ENCODE data around the gene SPIN4. TPM values are rescaled to one million over a fixed set of nuclear protein-coding genes. Genes with fewer than 3 reads are reported as not detected.
"Not testable (repeated sequence)": the region's sequence is repeated elsewhere in the genome, so short reads cannot be mapped to it uniquely, and the experiment has no call there.

Gene SPIN4
- total and polyA plus RNA-seq, 9 of the 15 experiments (the other 6 are each of a cell fraction or from before 2014, with no cell fraction given) = 7.6 to 25.7 (median 14.6) TPM

DNA sequence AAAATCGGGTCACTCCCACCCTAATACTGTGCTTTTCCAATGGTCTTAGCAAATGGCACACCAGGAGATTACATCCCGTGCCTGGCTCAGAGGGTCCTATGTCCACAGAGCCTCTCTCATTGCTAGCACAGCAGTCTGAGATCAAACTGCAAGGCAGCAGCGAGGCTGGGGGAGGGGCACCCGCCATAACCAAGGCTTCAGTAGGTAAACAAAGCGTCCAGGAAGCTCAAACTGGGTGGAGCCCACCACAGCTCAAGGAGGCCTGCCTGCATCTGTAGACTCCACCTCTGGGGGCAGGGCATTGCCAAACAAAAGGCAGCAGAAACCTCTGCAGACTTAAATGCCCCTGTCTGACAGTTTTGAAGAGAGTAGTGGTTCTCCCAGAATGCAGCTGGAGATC, 16.6 kb upstream of the SPIN4 start:
- FAIRE-seq; H3K9ac ChIP-seq (ENCODE audit: insufficient read depth in 1 of 2, low read depth in 2 of 2, low read length in 2 of 2); H3K9me3 ChIP-seq (replicated peaks; ENCODE audit: control insufficient read depth, insufficient read depth, low read depth, low read length); POLR2A ChIA-PET; DNase-seq (ENCODE audit: extremely low read depth in 1 of 4, low spot score in 3 of 4); H3K27ac ChIP-seq (ENCODE audit: extremely low read depth, low read depth, low read length); H3K36me3 ChIP-seq (ENCODE audit: control insufficient read depth, insufficient read depth, low read length); H4K20me1 ChIP-seq (replicated peaks; ENCODE audit: control insufficient read depth, insufficient read depth, low read length); H2AFZ ChIP-seq (ENCODE audit: low read depth, low read length); intact Hi-C loops (cut with micrococcal nuclease); H3K4me3 ChIP-seq; H3K4me2 ChIP-seq (ENCODE audit: insufficient read depth, low read length); H3K79me2 ChIP-seq (ENCODE audit: control insufficient read depth, insufficient read depth, low read length); H3K4me1 ChIP-seq (replicated peaks in 1 of 2; ENCODE audit: control insufficient read depth in 2 of 2, insufficient read depth in 2 of 2, low read length in 2 of 2); ATAC-seq; H3K9me1 ChIP-seq (ENCODE audit: control insufficient read depth, insufficient read depth, low read length); CTCF ChIA-PET (ENCODE audit: low intra/inter-chr PET ratio); in situ Hi-C loops (cut with MboI); BruUV-seq (replicated peaks); H3K27me3 ChIP-seq (ENCODE audit: control insufficient read depth in 2 of 2, insufficient read depth in 2 of 2, low read length in 2 of 2): not testable (repeated sequence)
- WGBS (ENCODE audit: insufficient coverage, low coverage, missing lambda C conversion rate) = 20% methylated on average over 2 of the region's 5 CpGs

DNA sequence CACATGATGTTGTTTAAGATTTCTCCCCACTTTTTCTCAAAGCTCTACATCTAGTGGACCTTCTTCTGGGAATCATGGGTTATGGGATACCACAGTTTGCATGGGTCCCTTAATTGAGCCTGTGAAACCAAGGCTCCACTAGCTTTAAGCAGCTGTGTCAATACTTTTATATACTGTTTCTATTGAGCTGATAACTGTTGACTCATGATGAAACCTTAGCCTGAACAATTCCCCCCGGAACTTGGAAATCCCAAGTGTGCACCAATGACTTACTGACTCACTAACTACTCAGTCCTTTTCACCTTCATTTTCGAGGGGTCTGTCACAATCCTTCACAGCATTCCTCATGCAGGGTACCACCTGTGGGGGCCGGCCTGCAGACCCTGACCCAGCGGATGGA, 12.7 kb upstream of the SPIN4 start:
- H4K20me1 ChIP-seq (replicated peaks; ENCODE audit: control insufficient read depth, insufficient read depth, low read length) = no peaks in the 10 kb centered on the region
- CTCF ChIA-PET (ENCODE audit: low intra/inter-chr PET ratio) = no interaction called here
- no peak overlapping the region for H2AFZ ChIP-seq (ENCODE audit: low read depth, low read length)
- H3K27me3 ChIP-seq (ENCODE audit: control insufficient read depth in 2 of 2, insufficient read depth in 2 of 2, low read length in 2 of 2) = no peaks in the 10 kb centered on the region
- POLR2A ChIA-PET = no interaction called here
- no peaks in the 10 kb centered on the region for H3K4me1 ChIP-seq (replicated peaks in 1 of 2; ENCODE audit: control insufficient read depth in 2 of 2, insufficient read depth in 2 of 2, low read length in 2 of 2)
- no peaks in the 10 kb centered on the region for H3K9me3 ChIP-seq (replicated peaks; ENCODE audit: control insufficient read depth, insufficient read depth, low read depth, low read length)
- intact Hi-C loops (cut with micrococcal nuclease) (no loop called here), in situ Hi-C loops (cut with MboI) (no loop called here)
- no peak overlapping the region for H3K27ac ChIP-seq (ENCODE audit: extremely low read depth, low read depth, low read length)
- H3K79me2 ChIP-seq (ENCODE audit: control insufficient read depth, insufficient read depth, low read length) = no peaks in the 10 kb centered on the region
- WGBS (ENCODE audit: insufficient coverage, low coverage, missing lambda C conversion rate) = 13% methylated on average over 4 of the region's 4 CpGs
- H3K4me2 ChIP-seq (ENCODE audit: insufficient read depth, low read length) = no peak overlapping the region
- H3K9me1 ChIP-seq (ENCODE audit: control insufficient read depth, insufficient read depth, low read length) = no peaks in the 10 kb centered on the region
- ATAC-seq (no peak), FAIRE-seq (no peak), DNase-seq (ENCODE audit: extremely low read depth in 1 of 4, low spot score in 3 of 4) (no peak)
- H3K36me3 ChIP-seq (ENCODE audit: control insufficient read depth, insufficient read depth, low read length) = no peaks in the 10 kb centered on the region
- no TSS peak for BruUV-seq (replicated peaks)
- H3K4me3 ChIP-seq = no peak overlapping the region
- H3K9ac ChIP-seq (ENCODE audit: insufficient read depth in 1 of 2, low read depth in 2 of 2, low read length in 2 of 2) = no peak overlapping the region
- no peak for TF ChIP-seq TBL1XR1 (IDR thresholded peaks at IDR 0.05; ENCODE audit: low read length in 2 of 2)
- TF ChIP-seq PHB (CRISPR knock-in tag; IDR thresholded peaks at IDR 0.05) = no peak
- no peak for TF ChIP-seq TCF3 (CRISPR knock-in tag; IDR thresholded peaks at IDR 0.05)
- no peak for TF ChIP-seq PCBP2 (IDR thresholded peaks at IDR 0.05; ENCODE audit: low read depth, low read length, poor library complexity, severe bottlenecking)
- no peak for TF ChIP-seq ZNF830 (CRISPR knock-in tag; IDR thresholded peaks at IDR 0.05)
- no peak for TF ChIP-seq SPI1 (IDR thresholded peaks at IDR 0.05; ENCODE audit: borderline replicate concordance, low read depth, low read length)
- TF ChIP-seq MCM7 (IDR thresholded peaks at IDR 0.05) = no peak
- TF ChIP-seq MYBL2 (IDR thresholded peaks at IDR 0.05; ENCODE audit: low read depth) = no peak
- TF ChIP-seq MYBL2 (CRISPR knock-in tag; IDR thresholded peaks at IDR 0.05; ENCODE audit: borderline replicate concordance) = no peak
- TF ChIP-seq PRMT5 (CRISPR knock-in tag; IDR thresholded peaks at IDR 0.05) = no peak
- no peak for TF ChIP-seq ASH1L (IDR thresholded peaks at IDR 0.05; ENCODE audit: borderline replicate concordance, low read depth, partially characterized antibody)
- no peak for TF ChIP-seq FOXK1 (CRISPR knock-in tag; IDR thresholded peaks at IDR 0.05; ENCODE audit: borderline replicate concordance)
- TF ChIP-seq, protein P1, sequence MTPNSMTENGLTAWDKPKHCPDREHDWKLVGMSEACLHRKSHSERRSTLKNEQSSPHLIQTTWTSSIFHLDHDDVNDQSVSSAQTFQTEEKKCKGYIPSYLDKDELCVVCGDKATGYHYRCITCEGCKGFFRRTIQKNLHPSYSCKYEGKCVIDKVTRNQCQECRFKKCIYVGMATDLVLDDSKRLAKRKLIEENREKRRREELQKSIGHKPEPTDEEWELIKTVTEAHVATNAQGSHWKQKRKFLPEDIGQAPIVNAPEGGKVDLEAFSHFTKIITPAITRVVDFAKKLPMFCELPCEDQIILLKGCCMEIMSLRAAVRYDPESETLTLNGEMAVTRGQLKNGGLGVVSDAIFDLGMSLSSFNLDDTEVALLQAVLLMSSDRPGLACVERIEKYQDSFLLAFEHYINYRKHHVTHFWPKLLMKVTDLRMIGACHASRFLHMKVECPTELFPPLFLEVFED (CRISPR knock-in tag; conservative IDR thresholded peaks at IDR 0.05) = no peak
- TF ChIP-seq ATF1 (CRISPR knock-in tag; IDR thresholded peaks at IDR 0.05) = no peak
- TF ChIP-seq ATF1 (tag; IDR thresholded peaks at IDR 0.05) = no peak
- TF ChIP-seq ZBTB7A (IDR thresholded peaks at IDR 0.05; ENCODE audit: borderline replicate concordance, control insufficient read depth, low read depth, low read length) = no peak
- no peak for TF ChIP-seq GATAD2A (IDR thresholded peaks at IDR 0.05)
- no peak for TF ChIP-seq CTBP1 (IDR thresholded peaks at IDR 0.05; ENCODE audit: borderline replicate concordance)
- TF ChIP-seq SIN3A (IDR thresholded peaks at IDR 0.05; ENCODE audit: borderline replicate concordance in 2 of 2, control insufficient read depth in 1 of 2, low read depth in 2 of 2, low read length in 2 of 2) = no peak
